Measurements from ENCODE around the gene NCAM2.

DNA sequence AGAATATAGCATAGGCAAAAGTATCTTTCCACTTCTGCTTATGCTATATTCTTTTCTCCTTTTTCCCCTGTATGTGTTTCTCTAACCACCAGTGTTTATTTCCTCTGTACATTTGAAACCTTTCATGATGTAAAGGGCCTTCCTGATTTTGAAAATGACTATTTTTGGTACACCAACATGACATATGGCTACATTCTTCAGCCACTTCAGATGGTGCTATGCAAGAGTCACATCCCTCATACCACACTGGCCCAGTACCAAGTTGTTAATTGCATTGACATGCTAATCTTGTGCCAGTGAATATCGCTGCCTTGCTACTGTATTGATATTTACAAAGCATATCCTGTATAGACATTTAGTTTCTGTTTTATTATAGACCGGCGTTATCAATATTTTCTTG is 408.7 kb downstream of the NCAM2 start:
- TF ChIP-seq, protein P1, sequence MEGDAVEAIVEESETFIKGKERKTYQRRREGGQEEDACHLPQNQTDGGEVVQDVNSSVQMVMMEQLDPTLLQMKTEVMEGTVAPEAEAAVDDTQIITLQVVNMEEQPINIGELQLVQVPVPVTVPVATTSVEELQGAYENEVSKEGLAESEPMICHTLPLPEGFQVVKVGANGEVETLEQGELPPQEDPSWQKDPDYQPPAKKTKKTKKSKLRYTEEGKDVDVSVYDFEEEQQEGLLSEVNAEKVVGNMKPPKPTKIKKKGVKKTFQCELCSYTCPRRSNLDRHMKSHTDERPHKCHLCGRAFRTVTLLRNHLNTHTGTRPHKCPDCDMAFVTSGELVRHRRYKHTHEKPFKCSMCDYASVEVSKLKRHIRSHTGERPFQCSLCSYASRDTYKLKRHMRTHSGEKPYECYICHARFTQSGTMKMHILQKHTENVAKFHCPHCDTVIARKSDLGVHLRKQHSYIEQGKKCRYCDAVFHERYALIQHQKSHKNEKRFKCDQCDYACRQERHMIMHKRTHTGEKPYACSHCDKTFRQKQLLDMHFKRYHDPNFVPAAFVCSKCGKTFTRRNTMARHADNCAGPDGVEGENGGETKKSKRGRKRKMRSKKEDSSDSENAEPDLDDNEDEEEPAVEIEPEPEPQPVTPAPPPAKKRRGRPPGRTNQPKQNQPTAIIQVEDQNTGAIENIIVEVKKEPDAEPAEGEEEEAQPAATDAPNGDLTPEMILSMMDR (IDR thresholded peaks at IDR 0.05; ENCODE audit: insufficient read depth, low read length): no peak
- TF ChIP-seq, protein P2, sequence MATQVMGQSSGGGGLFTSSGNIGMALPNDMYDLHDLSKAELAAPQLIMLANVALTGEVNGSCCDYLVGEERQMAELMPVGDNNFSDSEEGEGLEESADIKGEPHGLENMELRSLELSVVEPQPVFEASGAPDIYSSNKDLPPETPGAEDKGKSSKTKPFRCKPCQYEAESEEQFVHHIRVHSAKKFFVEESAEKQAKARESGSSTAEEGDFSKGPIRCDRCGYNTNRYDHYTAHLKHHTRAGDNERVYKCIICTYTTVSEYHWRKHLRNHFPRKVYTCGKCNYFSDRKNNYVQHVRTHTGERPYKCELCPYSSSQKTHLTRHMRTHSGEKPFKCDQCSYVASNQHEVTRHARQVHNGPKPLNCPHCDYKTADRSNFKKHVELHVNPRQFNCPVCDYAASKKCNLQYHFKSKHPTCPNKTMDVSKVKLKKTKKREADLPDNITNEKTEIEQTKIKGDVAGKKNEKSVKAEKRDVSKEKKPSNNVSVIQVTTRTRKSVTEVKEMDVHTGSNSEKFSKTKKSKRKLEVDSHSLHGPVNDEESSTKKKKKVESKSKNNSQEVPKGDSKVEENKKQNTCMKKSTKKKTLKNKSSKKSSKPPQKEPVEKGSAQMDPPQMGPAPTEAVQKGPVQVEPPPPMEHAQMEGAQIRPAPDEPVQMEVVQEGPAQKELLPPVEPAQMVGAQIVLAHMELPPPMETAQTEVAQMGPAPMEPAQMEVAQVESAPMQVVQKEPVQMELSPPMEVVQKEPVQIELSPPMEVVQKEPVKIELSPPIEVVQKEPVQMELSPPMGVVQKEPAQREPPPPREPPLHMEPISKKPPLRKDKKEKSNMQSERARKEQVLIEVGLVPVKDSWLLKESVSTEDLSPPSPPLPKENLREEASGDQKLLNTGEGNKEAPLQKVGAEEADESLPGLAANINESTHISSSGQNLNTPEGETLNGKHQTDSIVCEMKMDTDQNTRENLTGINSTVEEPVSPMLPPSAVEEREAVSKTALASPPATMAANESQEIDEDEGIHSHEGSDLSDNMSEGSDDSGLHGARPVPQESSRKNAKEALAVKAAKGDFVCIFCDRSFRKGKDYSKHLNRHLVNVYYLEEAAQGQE (IDR thresholded peaks at IDR 0.05; ENCODE audit: insufficient replicate concordance, low read depth): no peak
- 0 out of 2 replicates have a peak, but pooled peaks have one; percentile 4 for TF ChIP-seq SPI1 (IDR thresholded peaks at IDR 0.05; ENCODE audit: borderline replicate concordance, low read depth)

Measured in HL-60 (cell line).